ENCODE measurements around the gene MOSPD3. TPM values are rescaled to one million over a fixed set of nuclear protein-coding genes. Genes with fewer than 3 reads are reported as not detected.

Gene MOSPD3
- total RNA-seq, 6 experiments from 2014 or later: 8.6 to 19.3 (median 13.9) TPM

- Histone ChIP-seq H3K4me3 (no peak overlapping the region), H3K4me1 (peaks cover 0 to 30% (median 11%) of the 10 kb centered on the region in 4 donors), H3K9me3 (no peaks in the 10 kb centered on the region), H3K36me3 (peaks cover 0 to 11% (median 1%) of the 10 kb centered on the region in 4 donors), H3K27me3 (no peaks in the 10 kb centered on the region), H3K27ac (no peak overlapping the region)
- DNase-seq (no peak), ATAC-seq (peak in 1 of 4 donors; percentile 2)
- intact Hi-C loops (cut with DNase I): loop anchor here in 1 of 2 donors (10.0 kb wide), 1 partner anchor 65 kb away; no protein-coding TSS in a partner anchor
- WGBS (ENCODE audit: insufficient coverage, low coverage, low lambda C conversion rate, missing lambda C conversion rate): 96% methylated on average over 4 of the region's 6 CpGs
- TF ChIP-seq CTCF (IDR thresholded peaks at IDR 0.05): no peak
Measured at GRCh38 chr7:100620239-100620638, 7.9 kb downstream of the MOSPD3 start.

- TF ChIP-seq POLR2A (IDR thresholded peaks at IDR 0.05) (no peak), CTCF (IDR thresholded peaks at IDR 0.05) (no peak)
- no peak for DNase-seq
- H3K9me3 ChIP-seq: no peaks in the 10 kb centered on the region
- H3K4me3 ChIP-seq: no peak overlapping the region
- peaks cover 0 to 35% (median 11%) of the 10 kb centered on the region in 4 donors for H3K4me1 ChIP-seq
- ATAC-seq: peak in 1 of 4 donors; percentile 2
- WGBS (ENCODE audit: insufficient coverage, low coverage, low lambda C conversion rate, missing lambda C conversion rate): 88% methylated on average over 16 of the region's 23 CpGs
- H3K27ac ChIP-seq: peak overlapping the region in 1 of 3 donors; percentile 77
- H3K27me3 ChIP-seq: no peaks in the 10 kb centered on the region
- peaks cover 0 to 16% (median 4%) of the 10 kb centered on the region in 4 donors for H3K36me3 ChIP-seq
- intact Hi-C loops (cut with DNase I): loop anchor here in 1 of 2 donors (10.0 kb wide), 1 partner anchor 64 kb away; no protein-coding TSS in a partner anchor
Measured at GRCh38 chr7:100620804-100621203, 8.5 kb downstream of the MOSPD3 start.

- Histone ChIP-seq H3K27me3 (no peaks in the 10 kb centered on the region), H3K36me3 (peaks cover 0 to 20% (median 6%) of the 10 kb centered on the region in 4 donors), H3K27ac (peak overlapping the region in 2 of 3 donors; percentile 32 to 77), H3K4me3 (no peak overlapping the region), H3K4me1 (peaks cover 0 to 40% (median 16%) of the 10 kb centered on the region in 4 donors), H3K9me3 (no peaks in the 10 kb centered on the region)
- WGBS (ENCODE audit: insufficient coverage, low coverage, low lambda C conversion rate, missing lambda C conversion rate): 32% methylated on average over 8 of the region's 8 CpGs
- ATAC-seq: peak; percentile 72 to 80 (median 78)
- intact Hi-C loops (cut with DNase I): loop anchor here in 1 of 2 donors (10.0 kb wide), 1 partner anchor 63 kb away; no protein-coding TSS in a partner anchor
- TF ChIP-seq CTCF (IDR thresholded peaks at IDR 0.05) (no peak), POLR2A (IDR thresholded peaks at IDR 0.05) (no peak)
- DNase-seq: peak; percentile 55 to 90 (median 87)
Measured at GRCh38 chr7:100621554-100621953, 9.2 kb downstream of the MOSPD3 start.

- Histone ChIP-seq H3K9me3 (no peaks in the 10 kb centered on the region), H3K27me3 (no peaks in the 10 kb centered on the region), H3K27ac (no peak overlapping the region), H3K4me3 (no peak overlapping the region), H3K36me3 (peaks cover 0 to 38% (median 16%) of the 10 kb centered on the region in 4 donors), H3K4me1 (peaks cover 0 to 45% (median 20%) of the 10 kb centered on the region in 4 donors)
- WGBS (ENCODE audit: insufficient coverage, low coverage, low lambda C conversion rate, missing lambda C conversion rate): 89% methylated on average over 15 of the region's 15 CpGs
- DNase-seq (no peak), ATAC-seq (no peak)
- no peak for TF ChIP-seq CTCF (IDR thresholded peaks at IDR 0.05)
- no peak for TF ChIP-seq POLR2A (IDR thresholded peaks at IDR 0.05)
- intact Hi-C loops (cut with DNase I): loop anchor here in 1 of 2 donors (10.0 kb wide), 1 partner anchor 61 kb away; no protein-coding TSS in a partner anchor
Measured at GRCh38 chr7:100623951-100624824, 11.8 kb downstream of the MOSPD3 start.
